Endothelial cell (in vitro differentiated cells): Measurements from ENCODE around the gene ORAI3. TPM values are rescaled to one million over a fixed set of nuclear protein-coding genes. Genes with fewer than 3 reads are reported as not detected.

Source experiments
- DNase-seq: peaks from one replicate; pipeline ENCODE4 v3.0.0; 2021; ENCODE audit warnings: low spot score
- H3K27ac Mint-ChIP-seq: one replicate; pipeline ENCODE4 v1.8.0; 2021; ENCODE audit warnings: mixed read lengths, inconsistent platforms; ENCODE audit not compliant: unreplicated experiment
- H3K27me3 Mint-ChIP-seq: one replicate; pipeline ENCODE4 v1.8.0; 2021; ENCODE audit warnings: mild to moderate bottlenecking, moderate library complexity, mixed read lengths, inconsistent platforms; ENCODE audit not compliant: unreplicated experiment
- H3K36me3 Mint-ChIP-seq: one replicate; pipeline ENCODE4 v1.8.0; 2021; ENCODE audit warnings: mild to moderate bottlenecking, low read depth, mixed read lengths, inconsistent platforms; ENCODE audit not compliant: unreplicated experiment
- H3K4me1 Mint-ChIP-seq: one replicate; pipeline ENCODE4 v1.8.0; 2021; ENCODE audit warnings: mild to moderate bottlenecking, mixed read lengths, inconsistent platforms; ENCODE audit not compliant: unreplicated experiment
- H3K4me3 Mint-ChIP-seq: one replicate; pipeline ENCODE4 v1.8.0; 2021; ENCODE audit warnings: mild to moderate bottlenecking, mixed read lengths, inconsistent platforms; ENCODE audit not compliant: unreplicated experiment
- H3K9me3 Mint-ChIP-seq: one replicate; pipeline ENCODE4 v1.8.0; 2021; ENCODE audit warnings: mixed read lengths, inconsistent platforms; ENCODE audit not compliant: unreplicated experiment
- CTCF ChIP-seq: fragments of 200-600 bp; sonication (generic); IDR thresholded peaks from one replicate; pipeline ENCODE4 v1.5.0; 2021; ENCODE audit warnings: antibody characterized with exemption; ENCODE audit not compliant: unreplicated experiment
- total RNA-seq: library from RNA; stranded (reverse); fragmentation: NEBNext Ultra II Directional; extraction: Animal tissue kit (Norgen Biotek cat#: 25700); gene quantifications from one replicate; pipeline ENCODE4 v1.2.1, GENCODE V29; 2021; ENCODE audit not compliant: unreplicated experiment

Gene ORAI3
- total RNA-seq, 1 donor from 2014 or later, result 42.9 TPM

GRCh38 chr16:30963925-30964511 is 15.2 kb downstream of the ORAI3 start:
- H3K27me3 Mint-ChIP-seq, result peaks cover 19% of the 10 kb centered on the region
- no peaks in the 10 kb centered on the region for H3K9me3 Mint-ChIP-seq
- DNase-seq, result no peak
- no peak overlapping the region for H3K27ac Mint-ChIP-seq
- no peak overlapping the region for H3K4me3 Mint-ChIP-seq
- peaks cover 7% of the 10 kb centered on the region for H3K4me1 Mint-ChIP-seq
- H3K36me3 Mint-ChIP-seq, result peaks cover 62% of the 10 kb centered on the region
- no peak for TF ChIP-seq CTCF

GRCh38 chr16:30964574-30965226 is 15.8 kb downstream of the ORAI3 start:
- Mint-ChIP-seq H3K27ac (no peak overlapping the region), H3K36me3 (peaks cover 62% of the 10 kb centered on the region), H3K4me1 (peaks cover under 1% of the 10 kb centered on the region), H3K27me3 (peaks cover 17% of the 10 kb centered on the region), H3K4me3 (peak overlapping the region; percentile 68), H3K9me3 (no peaks in the 10 kb centered on the region)
- TF ChIP-seq CTCF, result no peak
- DNase-seq, result no peak

- no peak for DNase-seq
- H3K36me3 Mint-ChIP-seq, result peaks cover 57% of the 10 kb centered on the region
- peaks cover 12% of the 10 kb centered on the region for H3K27me3 Mint-ChIP-seq
- no peak overlapping the region for H3K4me3 Mint-ChIP-seq
- no peaks in the 10 kb centered on the region for H3K9me3 Mint-ChIP-seq
- H3K27ac Mint-ChIP-seq, result no peak overlapping the region
- H3K4me1 Mint-ChIP-seq, result no peaks in the 10 kb centered on the region
- no peak for TF ChIP-seq CTCF
Measured at GRCh38 chr16:30965436-30965835, 16.6 kb downstream of the ORAI3 start.

- Mint-ChIP-seq H3K36me3 (peaks cover 61% of the 10 kb centered on the region), H3K27ac (no peak overlapping the region), H3K4me3 (no peak overlapping the region), H3K27me3 (peaks cover 12% of the 10 kb centered on the region), H3K4me1 (no peaks in the 10 kb centered on the region), H3K9me3 (no peaks in the 10 kb centered on the region)
- no peak for DNase-seq
- no peak for TF ChIP-seq CTCF
Measured at GRCh38 chr16:30966033-30966619, 17.3 kb downstream of the ORAI3 start.

GRCh38 chr16:30967795-30968194 is 18.9 kb downstream of the ORAI3 start:
- peaks cover 64% of the 10 kb centered on the region for H3K36me3 Mint-ChIP-seq
- H3K4me1 Mint-ChIP-seq, result no peaks in the 10 kb centered on the region
- H3K27ac Mint-ChIP-seq, result peak overlapping the region; percentile 50
- H3K9me3 Mint-ChIP-seq, result no peaks in the 10 kb centered on the region
- peaks cover 12% of the 10 kb centered on the region for H3K27me3 Mint-ChIP-seq
- peak overlapping the region; percentile 63 for H3K4me3 Mint-ChIP-seq
- DNase-seq, result no peak
- TF ChIP-seq CTCF, result no peak
